ENCODE results near the gene CDC14A. TPM values are rescaled to one million over a fixed set of nuclear protein-coding genes. Genes with fewer than 3 reads are reported as not detected.
"Not testable (repeated sequence)": the region's sequence is repeated elsewhere in the genome, so short reads cannot be mapped to it uniquely, and the experiment has no call there.

CDC14A gene
- total RNA-seq, 1 donor from 2014 or later: 16.8 TPM

- no peak for ATAC-seq
- intact Hi-C loops (cut with DNase I): no loop called here
Measured at GRCh38 chr1:100391675-100392074, 39.4 kb downstream of the CDC14A start.

GRCh38 chr1:100392756-100393155 is 40.5 kb downstream of the CDC14A start:
- DNase-seq (ENCODE audit: low spot score) (no peak), ATAC-seq (no peak)
- intact Hi-C loops (cut with DNase I): no loop called here

More at GRCh38 chr1:100391675-100392074, 39.4 kb downstream of the CDC14A start:
- DNase-seq (ENCODE audit: low spot score): no peak

- intact Hi-C loops (cut with DNase I): no loop called here
- DNase-seq (ENCODE audit: low spot score): no peak
- no peak for ATAC-seq
Measured at GRCh38 chr1:100394285-100394684, 42.0 kb downstream of the CDC14A start.

DNA sequence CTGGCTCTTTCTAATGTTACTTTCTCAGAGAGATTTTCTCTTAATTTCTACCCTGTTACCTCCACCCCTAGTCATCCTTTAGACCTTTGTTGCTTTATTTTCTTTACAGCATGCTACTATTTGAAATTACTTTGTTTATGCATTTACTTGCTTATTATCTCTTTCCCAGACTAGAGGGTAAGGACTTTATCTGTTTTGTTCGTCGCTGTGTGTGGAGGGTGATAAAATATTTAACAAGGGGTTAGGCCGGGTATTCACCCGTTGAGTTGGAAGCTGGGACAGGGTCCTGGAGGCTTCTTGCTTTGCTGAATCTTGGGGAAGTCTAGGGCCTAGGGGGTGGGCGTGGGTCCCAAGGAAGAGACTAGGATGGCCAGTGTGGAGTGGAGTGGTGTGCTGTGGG is 43.6 kb downstream of the CDC14A start:
- ATAC-seq (no peak), DNase-seq (ENCODE audit: low spot score) (no peak)
- intact Hi-C loops (cut with DNase I): no loop called here

DNA sequence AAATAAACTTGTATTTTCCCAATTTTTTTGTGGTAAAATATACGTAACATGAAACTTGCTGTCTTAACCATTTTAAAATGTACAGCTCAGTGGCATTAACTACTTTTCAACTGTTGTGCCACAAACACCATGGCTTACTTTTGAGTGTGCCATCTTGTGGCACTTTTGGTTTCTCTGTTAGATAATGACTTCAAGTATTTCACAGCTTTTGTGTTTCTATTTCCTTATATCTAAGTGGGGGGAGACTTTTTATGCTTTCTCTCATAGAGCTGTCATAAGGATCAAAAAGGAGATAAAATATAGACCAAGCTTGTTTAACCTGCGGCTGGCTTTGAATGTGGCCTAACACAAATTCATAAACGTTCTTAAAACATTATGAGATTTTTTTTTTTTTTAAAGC is 44.3 kb downstream of the CDC14A start:
- no peak for ATAC-seq
- DNase-seq (ENCODE audit: low spot score): no peak
- intact Hi-C loops (cut with DNase I): no loop called here

DNA sequence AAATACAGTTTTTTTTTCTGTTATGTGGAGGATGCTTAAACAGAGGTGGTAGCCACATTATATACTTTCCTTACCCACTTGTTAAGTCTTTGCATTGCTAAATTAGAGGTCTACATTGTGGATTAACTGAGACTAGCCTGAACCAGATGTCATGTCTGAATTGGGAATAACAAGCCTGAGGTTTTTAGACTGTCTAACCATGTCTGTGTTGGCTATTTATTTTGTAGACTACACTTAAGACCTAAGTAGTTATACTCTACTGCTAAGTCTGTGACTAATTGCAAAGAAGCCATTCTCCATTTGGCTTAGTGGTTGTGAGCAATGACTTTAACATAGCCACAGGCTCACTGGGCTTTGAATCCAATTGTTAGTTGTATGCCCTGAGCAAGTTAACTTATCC is 45.4 kb downstream of the CDC14A start:
- DNase-seq (ENCODE audit: low spot score) (no peak), ATAC-seq (no peak)
- intact Hi-C loops (cut with DNase I): no loop called here

DNA sequence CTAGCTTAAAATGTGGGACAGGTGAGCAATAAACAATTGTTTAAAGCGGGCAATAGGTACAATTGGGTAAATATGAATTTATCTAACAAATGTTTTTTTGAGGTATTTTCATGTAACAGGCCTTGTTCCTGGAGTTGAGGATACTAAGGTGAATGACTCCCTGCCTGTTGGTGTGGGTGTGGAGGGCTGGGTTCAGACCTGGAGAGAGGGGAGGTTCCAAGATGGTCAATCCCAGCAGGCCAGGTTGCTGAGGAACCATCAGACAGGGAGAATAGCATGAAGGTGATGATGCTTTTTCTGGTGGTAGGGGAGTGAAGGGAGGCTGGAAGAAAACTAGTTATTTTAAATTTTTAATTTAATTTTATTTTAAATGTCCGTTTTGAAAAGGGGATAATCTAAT is 46.3 kb downstream of the CDC14A start:
- no peak for DNase-seq (ENCODE audit: low spot score)
- intact Hi-C loops (cut with DNase I): no loop called here
- no peak for ATAC-seq

DNA sequence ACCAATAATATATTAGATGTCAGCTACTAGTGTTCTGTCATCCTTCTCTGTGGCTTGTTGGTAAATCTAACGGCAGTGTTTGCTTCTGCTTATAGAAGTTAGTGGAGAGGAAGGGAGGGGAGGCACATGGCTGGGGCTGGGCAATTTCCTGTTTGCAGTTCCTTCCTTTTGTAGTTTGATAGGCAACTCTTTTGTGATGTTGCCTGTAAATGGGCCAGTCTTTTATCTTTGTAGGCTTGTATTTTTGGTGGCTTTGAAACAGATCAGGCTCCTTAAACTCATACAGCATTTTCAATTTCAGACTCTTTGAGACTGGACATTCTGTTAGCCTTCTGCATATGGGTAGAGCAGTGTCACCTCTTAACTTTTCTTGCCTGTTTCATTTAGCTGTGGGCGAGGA is 48.1 kb downstream of the CDC14A start:
- DNase-seq (ENCODE audit: low spot score): no peak
- peak; percentile 53 for ATAC-seq
- intact Hi-C loops (cut with DNase I): no loop called here

GRCh38 chr1:100404821-100405220 is 52.5 kb downstream of the CDC14A start:
- intact Hi-C loops (cut with DNase I): no loop called here
- ATAC-seq (no peak), DNase-seq (ENCODE audit: low spot score) (no peak)

DNA sequence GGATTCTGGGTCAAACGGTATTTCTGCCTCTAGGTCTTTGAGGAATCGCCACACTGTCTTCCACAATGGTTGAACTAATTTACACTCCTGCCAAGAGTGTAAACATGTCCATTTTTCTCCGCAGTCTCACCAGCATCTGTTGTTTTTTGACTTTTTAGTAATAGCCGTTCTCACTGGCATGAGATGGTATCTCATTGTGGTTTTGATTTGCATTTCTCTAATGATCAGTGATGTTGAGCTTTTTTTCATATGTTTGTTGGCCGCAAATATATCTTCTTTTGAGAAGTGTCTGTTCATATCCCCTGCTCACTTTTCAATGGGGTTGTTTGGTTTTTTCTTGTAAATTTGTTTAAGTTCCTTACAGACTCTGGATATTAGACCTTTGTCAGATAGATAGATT is 53.6 kb downstream of the CDC14A start:
- intact Hi-C loops (cut with DNase I); DNase-seq (ENCODE audit: low spot score); ATAC-seq: not testable (repeated sequence)

DNA sequence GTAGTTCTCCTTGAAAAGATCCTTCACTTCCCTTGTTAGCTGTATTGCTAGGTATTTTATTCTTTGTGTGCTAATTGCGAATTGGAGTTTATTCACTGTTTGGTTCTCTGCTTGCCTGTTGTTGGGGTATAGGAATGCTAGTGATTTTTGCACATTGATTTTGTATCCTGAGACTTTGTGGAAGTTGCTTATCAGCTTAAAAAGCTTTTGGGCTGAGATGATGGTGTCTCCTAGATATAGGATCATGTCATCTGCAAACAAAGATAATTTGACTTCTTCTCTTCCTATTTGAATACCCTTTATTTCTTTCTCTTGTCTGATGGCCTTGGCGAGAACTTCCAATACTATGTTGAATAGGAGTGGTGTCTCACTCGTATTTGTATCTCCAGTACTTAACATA is 55.1 kb downstream of the CDC14A start:
- ATAC-seq; intact Hi-C loops (cut with DNase I); DNase-seq (ENCODE audit: low spot score): not testable (repeated sequence)

GRCh38 chr1:100411019-100411418 is 58.7 kb downstream of the CDC14A start:
- ATAC-seq (no peak), DNase-seq (ENCODE audit: low spot score) (no peak)
- intact Hi-C loops (cut with DNase I): no loop called here

DNA sequence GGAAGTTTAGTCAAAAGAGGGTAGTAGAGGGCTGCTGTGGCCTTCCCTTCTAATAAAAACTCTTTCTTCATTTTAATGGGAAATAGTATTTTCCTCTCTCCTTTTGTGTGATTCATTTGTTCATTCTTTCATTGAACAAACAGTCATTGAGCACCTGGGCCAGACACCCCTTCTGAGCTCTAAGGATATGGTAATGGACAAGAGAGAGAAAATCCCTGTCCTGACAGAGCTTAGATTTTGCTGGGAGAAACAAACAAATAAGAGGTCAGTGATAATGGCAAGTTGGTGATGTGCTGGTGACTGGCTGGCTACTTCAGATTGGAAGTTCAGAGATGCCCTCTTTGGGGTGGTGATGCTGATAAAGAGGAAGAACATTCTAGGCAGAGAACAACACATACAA is 59.3 kb downstream of the CDC14A start:
- intact Hi-C loops (cut with DNase I): no loop called here
- no peak for ATAC-seq
- DNase-seq (ENCODE audit: low spot score): no peak

GRCh38 chr1:100413035-100413434 is 60.7 kb downstream of the CDC14A start:
- DNase-seq (ENCODE audit: low spot score) (no peak), ATAC-seq (peak; percentile 48)
- intact Hi-C loops (cut with DNase I): no loop called here

GRCh38 chr1:100414693-100415497 is 62.6 kb downstream of the CDC14A start:
- ATAC-seq: no peak
- DNase-seq (ENCODE audit: low spot score): no peak
- intact Hi-C loops (cut with DNase I): no loop called here

DNA sequence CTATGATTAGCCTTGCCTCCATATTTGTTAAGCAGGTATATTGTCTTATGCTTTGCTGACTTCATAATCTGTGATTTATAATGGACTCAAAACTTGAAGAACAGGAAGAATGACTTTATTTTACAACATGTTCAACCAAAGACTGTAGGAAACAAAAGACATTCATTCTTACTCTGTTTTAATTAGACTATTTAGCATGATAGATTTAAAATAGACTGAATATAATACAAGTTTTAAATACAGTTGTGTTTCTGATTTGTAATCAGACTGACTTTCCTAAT is 63.1 kb downstream of the CDC14A start:
- ATAC-seq: no peak
- no peak for DNase-seq (ENCODE audit: low spot score)
- intact Hi-C loops (cut with DNase I): no loop called here

DNA sequence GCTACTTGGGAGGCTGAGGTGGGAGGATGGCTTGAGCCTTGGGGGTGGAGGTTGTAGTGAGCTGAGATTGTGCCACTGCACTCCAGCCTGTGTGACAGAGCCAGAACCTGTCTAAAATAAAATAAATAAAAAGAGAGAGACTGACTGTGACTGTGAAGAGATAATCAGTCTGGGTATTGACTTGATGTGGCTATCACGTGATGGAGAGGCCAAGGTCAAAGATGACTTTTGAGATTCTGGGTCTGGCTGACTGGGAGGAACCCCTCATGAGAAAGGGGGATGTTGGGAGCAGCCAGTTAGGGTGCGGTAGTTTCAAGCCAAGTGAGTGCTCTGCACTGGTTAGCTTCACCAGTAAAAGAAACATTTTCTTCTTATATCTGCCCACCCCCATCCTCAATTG is 66.8 kb downstream of the CDC14A start:
- DNase-seq (ENCODE audit: low spot score) (no peak), ATAC-seq (no peak)
- intact Hi-C loops (cut with DNase I): no loop called here

- intact Hi-C loops (cut with DNase I): no loop called here
- DNase-seq (ENCODE audit: low spot score) (no peak), ATAC-seq (no peak)
Measured at GRCh38 chr1:100422065-100422464, 69.8 kb downstream of the CDC14A start.

- intact Hi-C loops (cut with DNase I): no loop called here
Measured at GRCh38 chr1:100423832-100424337, 71.6 kb downstream of the CDC14A start.

GRCh38 chr1:100428160-100428559 is 75.9 kb downstream of the CDC14A start:
- no peak for ATAC-seq
- intact Hi-C loops (cut with DNase I): no loop called here
- DNase-seq (ENCODE audit: low spot score): no peak

More at GRCh38 chr1:100423832-100424337, 71.6 kb downstream of the CDC14A start:
- ATAC-seq (no peak), DNase-seq (ENCODE audit: low spot score) (no peak)

DNA sequence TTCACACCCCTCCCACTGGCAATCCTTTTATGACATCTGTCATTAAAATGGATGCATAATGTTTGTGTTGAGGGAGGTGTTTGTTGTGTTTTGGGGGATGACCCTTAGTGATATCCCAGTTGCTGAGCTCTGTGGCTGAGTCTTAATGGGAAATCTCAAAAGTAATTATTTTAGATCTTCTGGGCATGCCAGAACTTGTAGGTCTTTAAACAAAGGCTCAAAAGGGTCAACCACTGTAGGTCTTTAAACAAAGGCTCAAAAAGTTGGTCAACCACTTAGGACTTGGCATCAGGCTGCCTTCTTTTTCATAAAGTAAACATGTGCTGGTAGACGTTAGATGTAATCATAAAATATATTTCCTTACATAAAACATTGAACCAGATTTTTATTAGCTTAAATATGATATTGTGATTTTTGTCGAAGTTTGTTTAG is 78.0 kb downstream of the CDC14A start:
- ATAC-seq (no peak), DNase-seq (ENCODE audit: low spot score) (no peak)
- intact Hi-C loops (cut with DNase I): no loop called here
